Sigmoid colon (tissue), 7 donors: ENCODE measurements around the gene CCDC28B. TPM values are rescaled to one million over a fixed set of nuclear protein-coding genes. Genes with fewer than 3 reads are reported as not detected.

Source experiments
- DNase-seq: peaks from one replicate; pipeline ENCODE4 v3.0.0-alpha.2; 2019
- H3K27ac ChIP-seq, 4 donors: fragments of 200-600 bp; sonication (generic); one replicate each; pipeline ENCODE4 v1.5.1; 2016 to 2019; ENCODE audit warnings: mild to moderate bottlenecking in 1 of 4
- H3K27me3 ChIP-seq, 3 donors: fragments of 200-600 bp; sonication (generic); one replicate each; pipeline ENCODE4 v1.5.1; 2019; ENCODE audit warnings: mild to moderate bottlenecking in 1 of 3
- H3K36me3 ChIP-seq, 4 donors: fragments of 200-600 bp; sonication (generic); one replicate each; pipeline ENCODE4 v1.5.1; 2016 to 2019
- H3K4me1 ChIP-seq, 4 donors: fragments of 200-600 bp; sonication (generic); one replicate each; pipeline ENCODE4 v1.5.1; 2017 to 2019
- H3K4me3 ChIP-seq, 4 donors: fragments of 200-600 bp; sonication (generic); one replicate each; pipeline ENCODE4 v1.5.1; 2017 to 2019; ENCODE audit warnings: mild to moderate bottlenecking in 2 of 4, moderate library complexity in 1 of 4
- H3K9me3 ChIP-seq, 4 donors: fragments of 200-600 bp in 3 of 4; sonication (generic) in 3 of 4; one replicate each; pipeline versions ENCODE4 v1.5.1 to v1.6.1; 2013 to 2019
- CTCF ChIP-seq, 4 experiments: fragments of 450-650 bp in 3 of 4; fragments of 200-600 bp in 1 of 4; IDR thresholded peaks; one replicate each; pipeline ENCODE4 v1.5.1; 2016 to 2019; ENCODE audit warnings: antibody characterized with exemption in 4 of 4, mild to moderate bottlenecking in 3 of 4, moderate library complexity in 2 of 4
- EP300 ChIP-seq, 4 donors: sonication (generic); formaldehyde crosslinking; IDR thresholded peaks; one replicate each; pipeline ENCODE4 v1.6.1; 2017; ENCODE audit warnings: antibody characterized with exemption in 4 of 4
- POLR2A ChIP-seq, 2 donors: fragments of 450-650 bp; IDR thresholded peaks; one replicate each; pipeline ENCODE4 v1.6.1; 2016; ENCODE audit warnings: antibody characterized with exemption in 2 of 2, mild to moderate bottlenecking in 2 of 2, moderate library complexity in 2 of 2
- POLR2AphosphoS5 ChIP-seq, 4 donors: sonication (generic); formaldehyde crosslinking; IDR thresholded peaks; one replicate each; pipeline ENCODE4 v1.6.1; 2017; ENCODE audit warnings: antibody characterized with exemption in 4 of 4
- WGBS, 2 donors: extraction: QIAGEN DNeasy Blood & Tissue Kit; methylation state at CpG; one replicate each; pipeline ENCODE4 v1.1.7; 2013; 5-methylcytosine and 5-hydroxymethylcytosine counted together
- intact Hi-C: fragments of 100-400 bp; cut with DNase I; formaldehyde crosslinking; loops from one replicate; pipeline ENCODE4 v1.15.1; 2023
- polyA plus RNA-seq, 3 donors: library from polyadenylated mRNA; stranded (reverse); fragments of 200-250 nt; gene quantifications; one replicate each; pipeline ENCODE4 v1.2.3, GENCODE V29; 2013
- total RNA-seq, 4 donors: library from RNA; depleted of rRNA; stranded (reverse); fragments of >200 nt; gene quantifications; one replicate each; pipeline ENCODE4 v1.1.0, GENCODE V29; 2016
- donor health status: healthy with polysubstance abuse.
- donor health status: Bipolar disorder and iron deficiency.
- donor health status: healthy.

Gene CCDC28B
- total and polyA plus RNA-seq, 7 donors, result 3.7 to 15.0 (median 4.9) TPM

GRCh38 chr1:32234792-32235191 is 34.4 kb downstream of the CCDC28B start:
- WGBS, 2 donors, result 91 to 92% methylated on average over 7 of the region's 7 CpGs
- Histone ChIP-seq H3K4me1 (peaks cover 0 to 2% (median 1%) of the 10 kb centered on the region in 4 donors), H3K9me3 (no peaks in the 10 kb centered on the region), H3K27me3 (no peaks in the 10 kb centered on the region), H3K36me3 (peaks cover 3 to 33% (median 15%) of the 10 kb centered on the region in 4 donors), H3K4me3 (no peak overlapping the region), H3K27ac (no peak overlapping the region)
- DNase-seq, result no peak
- TF ChIP-seq POLR2AphosphoS5 (IDR thresholded peaks at IDR 0.05) (no peak), CTCF (IDR thresholded peaks at IDR 0.05) (no peak), EP300 (IDR thresholded peaks at IDR 0.05) (no peak), POLR2A (IDR thresholded peaks at IDR 0.05) (no peak)
- intact Hi-C loops, result no loop called here

GRCh38 chr1:32239337-32239736 is 38.9 kb downstream of the CCDC28B start:
- Histone ChIP-seq H3K4me3 (no peak overlapping the region), H3K27ac (peak overlapping the region; percentile 75 to 91 (median 80)), H3K36me3 (peaks cover 0 to 5% (median 0%) of the 10 kb centered on the region in 4 donors), H3K27me3 (no peaks in the 10 kb centered on the region), H3K9me3 (no peaks in the 10 kb centered on the region), H3K4me1 (peaks cover 0 to 32% (median 18%) of the 10 kb centered on the region in 4 donors)
- no peak for DNase-seq
- WGBS, 2 donors, result 25 to 60% methylated on average over 4 of the region's 4 CpGs
- intact Hi-C loops, result no loop called here
- no peak for TF ChIP-seq EP300 (IDR thresholded peaks at IDR 0.05)

- TF ChIP-seq CTCF (IDR thresholded peaks at IDR 0.05) (no peak), POLR2A (IDR thresholded peaks at IDR 0.05) (no peak), POLR2AphosphoS5 (IDR thresholded peaks at IDR 0.05) (no peak), EP300 (IDR thresholded peaks at IDR 0.05) (no peak)
- H3K36me3 ChIP-seq, result peaks cover 0 to under 1% (median 0%) of the 10 kb centered on the region in 4 donors
- peak; percentile 65 for DNase-seq
- H3K9me3 ChIP-seq, result no peaks in the 10 kb centered on the region
- peaks cover 0 to 32% (median 18%) of the 10 kb centered on the region in 4 donors for H3K4me1 ChIP-seq
- peak overlapping the region; percentile 57 to 64 (median 63) for H3K4me3 ChIP-seq
- WGBS, 2 donors, result 49 to 77% methylated on average over 20 of the region's 20 CpGs
- no peaks in the 10 kb centered on the region for H3K27me3 ChIP-seq
- intact Hi-C loops, result loop anchor here (1.0 kb wide), 1 partner anchor 17 kb away; the partner anchor contains the start of genes EIF3I and TMEM234
- H3K27ac ChIP-seq, result peak overlapping the region; percentile 75 to 91 (median 80)
Observed at GRCh38 chr1:32239790-32240139, 39.4 kb downstream of the CCDC28B start.

- intact Hi-C loops, result loop anchor here (1.0 kb wide), 1 partner anchor 18 kb away; the partner anchor contains the start of genes EIF3I and TMEM234
- H3K4me1 ChIP-seq, result peaks cover 0 to 32% (median 18%) of the 10 kb centered on the region in 4 donors
- DNase-seq, result peak; percentile 91
- H3K27me3 ChIP-seq, result no peaks in the 10 kb centered on the region
- no peaks in the 10 kb centered on the region for H3K9me3 ChIP-seq
- WGBS, 2 donors, result 3 to 5% methylated on average over 62 of the region's 62 CpGs
- H3K4me3 ChIP-seq, result peak overlapping the region; percentile 57 to 64 (median 63)
- TF ChIP-seq EP300 (IDR thresholded peaks at IDR 0.05) (no peak), POLR2AphosphoS5 (IDR thresholded peaks at IDR 0.05) (peak; percentile 49 to 76 (median 62)), POLR2A (IDR thresholded peaks at IDR 0.05) (peak in 1 of 2 donors; percentile 15), CTCF (IDR thresholded peaks at IDR 0.05) (peak in 2 of 4 experiments; percentile 9 to 24)
- H3K27ac ChIP-seq, result peak overlapping the region; percentile 75 to 91 (median 80)
- no peaks in the 10 kb centered on the region for H3K36me3 ChIP-seq
Observed at GRCh38 chr1:32240140-32240951, 40.0 kb downstream of the CCDC28B start.
